HepG2 (cell line): ENCODE data around the gene GFOD1. TPM values are rescaled to one million over a fixed set of nuclear protein-coding genes. Genes with fewer than 3 reads are reported as not detected.

Source experiments
- ATAC-seq: fragments of 200-7000 bp; cut with Tn5 transposase; 3 replicates; pipeline ENCODE4 v1.9.1; 2020; ENCODE audit warnings: mild to moderate bottlenecking, moderate library complexity
- BruUV-seq: library from RNA; stranded (reverse); fragments of 400-500 nt; replicated peaks from 2 replicates; lab custom pipeline; 2021; lab: Mats Ljungman, UMichigan
- CTCF ChIA-PET: fragments of 300-600 bp; formaldehyde crosslinking; extraction: SDS; loops from one replicate; lab custom pipeline; 2021; ENCODE audit warnings: low total read pairs, inconsistent platforms, low intra/inter-chr PET ratio; lab: Yijun Ruan, JAX
- POLR2A ChIA-PET: fragments of 350-600 bp; sonication (Branson Sonifier 250); formaldehyde crosslinking; loops from one replicate; lab custom pipeline; 2020; ENCODE audit warnings: antibody characterized with exemption, inconsistent platforms; lab: Yijun Ruan, JAX
- DNase-seq: peaks from one replicate; pipeline ENCODE4 v3.0.0-alpha.2; 2015; ENCODE audit warnings: low spot score
- FAIRE-seq: peaks from 3 replicates; lab custom pipeline; 2011; peaks lifted over from hg19 to GRCh38; lab: Jason Lieb, UNC
- H2AFZ ChIP-seq: one replicate; pipeline ENCODE4 v1.6.1; 2011; ENCODE audit warnings: low read length, inconsistent platforms
- H3K27ac ChIP-seq: fragments of 300-600 bp; 3 replicates; pipeline ENCODE4 v1.8.0; 2011; ENCODE audit warnings: mixed run types, mild to moderate bottlenecking, mixed read lengths, low read length, inconsistent platforms; ENCODE audit not compliant: insufficient read depth; ENCODE audit errors: extremely low read length
- H3K27me3 ChIP-seq, 2 experiments: fragments of 200-600 bp in 1 of 2; 2 replicates in 1 of 2; 3 replicates in 1 of 2; pipeline versions ENCODE4 v1.6.0 to v1.8.0; 2011; ENCODE audit warnings: low read length in 2 of 2, mild to moderate bottlenecking in 2 of 2, moderate library complexity in 2 of 2, inconsistent platforms in 1 of 2; ENCODE audit not compliant: insufficient read depth in 2 of 2, control insufficient read depth in 1 of 2
- H3K36me3 ChIP-seq, 2 experiments: fragments of 200-600 bp in 1 of 2; replicated peaks in 1 of 2; 2 replicates in 1 of 2; 3 replicates in 1 of 2; pipeline versions ENCODE4 v1.5.1 to v1.8.0; 2011; ENCODE audit warnings: low read length in 2 of 2, inconsistent platforms in 1 of 2; ENCODE audit not compliant: insufficient read depth in 2 of 2, control insufficient read depth in 1 of 2
- H3K4me1 ChIP-seq: 2 replicates; pipeline ENCODE4 v1.5.1; 2012; ENCODE audit warnings: low read length, inconsistent platforms; ENCODE audit not compliant: insufficient read depth
- H3K4me2 ChIP-seq: 2 replicates; pipeline ENCODE4 v1.6.0; 2011; ENCODE audit warnings: low read depth, low read length, inconsistent platforms
- H3K4me3 ChIP-seq, 3 experiments: fragments of 200-600 bp in 1 of 3; sonication (generic), shearing (Covaris generic) in 1 of 3; replicated peaks in 1 of 3; 2 replicates each; pipeline ENCODE4 v1.5.1; 2011 to 2016; ENCODE audit warnings: low read length in 3 of 3, inconsistent platforms in 2 of 3, low read depth in 2 of 3, mild to moderate bottlenecking in 2 of 3, control low read depth in 1 of 3, mixed read lengths in 1 of 3; ENCODE audit not compliant: insufficient read depth in 1 of 3
- H3K79me2 ChIP-seq: one replicate; pipeline ENCODE4 v1.6.1; 2011; ENCODE audit warnings: low read length, inconsistent platforms; ENCODE audit not compliant: insufficient read depth
- H3K9ac ChIP-seq: 2 replicates; pipeline ENCODE4 v1.6.0; 2011; ENCODE audit warnings: mild to moderate bottlenecking, low read depth, low read length, inconsistent platforms; ENCODE audit not compliant: insufficient read depth
- H3K9me3 ChIP-seq: 2 replicates; pipeline ENCODE4 v1.5.1; 2012; ENCODE audit warnings: mild to moderate bottlenecking, low read length
- H4K20me1 ChIP-seq: 2 replicates; pipeline ENCODE4 v1.6.0; 2011; ENCODE audit warnings: inconsistent platforms, mild to moderate bottlenecking, low read length, moderate library complexity; ENCODE audit not compliant: insufficient read depth
- BHLHE40 ChIP-seq: IDR thresholded peaks from 2 replicates; pipeline ENCODE4 v1.6.1; 2011; ENCODE audit warnings: low read length, improper control_type of control experiment
- MYC ChIP-seq: sonication (generic); formaldehyde crosslinking; IDR thresholded peaks from 2 replicates; pipeline ENCODE4 v1.9.0; 2021; ENCODE audit warnings: missing genetic modification reagents, borderline replicate concordance
- SMARCC2 ChIP-seq: fragments of 450-650 bp; IDR thresholded peaks from 2 replicates; pipeline ENCODE4 v1.6.1; 2017; ENCODE audit warnings: antibody characterized with exemption, mild to moderate bottlenecking
- SP5 ChIP-seq: IDR thresholded peaks from 2 replicates; pipeline ENCODE4 v1.6.1; 2016; ENCODE audit warnings: low read depth, borderline replicate concordance
- WGBS: methylation state at CpG from one replicate; pipeline ENCODE4 v1.1.6; 2017; ENCODE audit warnings: low lambda C conversion rate; 5-methylcytosine and 5-hydroxymethylcytosine counted together
- in situ Hi-C: cut with HindIII; loops from 2 replicates; pipeline ENCODE4 v1.10.0; 2017; ENCODE audit warnings: low pct_unique_long_range_greater_than_20kb; ENCODE audit not compliant: extremely low pct_ligation_motif_present
- intact Hi-C: fragments of 100-400 bp; cut with micrococcal nuclease; formaldehyde crosslinking; loops from one replicate; pipeline ENCODE4 v1.10.0; 2022; ENCODE audit not compliant: unreplicated experiment
- polyA plus RNA-seq, 8 experiments: library from polyadenylated mRNA; depleted of rRNA in 3 of 8; stranded (reverse) in 7 of 8; unstranded in 1 of 8; fragments of >200 nt; fragmentation: Illumina TruSeq in 4 of 8; extraction: Trizol in 4 of 8; gene quantifications; 2 replicates each; pipeline versions ENCODE4 v1.2.1 to v1.2.3, GENCODE V29; 2011 to 2016; ENCODE audit warnings: low read depth in 4 of 8, missing spikeins in 1 of 8, mixed read lengths in 1 of 8; ENCODE audit not compliant: insufficient read depth in 1 of 8
- total RNA-seq, 5 experiments: library from RNA; depleted of rRNA; stranded (reverse); fragments of >200 nt; fragmentation: Illumina TruSeq; extraction: Trizol; gene quantifications; 2 replicates each; pipeline ENCODE4 v1.2.3, GENCODE V29; 2016; ENCODE audit warnings: low read depth in 1 of 5
- TF ChIP-seq, protein P1 (sequence below): IDR thresholded peaks from 2 replicates; pipeline ENCODE4 v1.6.1; 2018; ENCODE audit warnings: missing genetic modification reagents
- TF ChIP-seq, protein P2 (sequence below): sonication (generic); formaldehyde crosslinking; IDR thresholded peaks from 2 replicates; pipeline ENCODE4 v1.4.0; 2020; ENCODE audit warnings: missing genetic modification reagents, borderline replicate concordance
- TF ChIP-seq, protein P3 (sequence below): sonication (generic); formaldehyde crosslinking; IDR thresholded peaks from 2 replicates; pipeline ENCODE4 v1.4.0; 2020; ENCODE audit warnings: mild to moderate bottlenecking, missing genetic modification reagents
- TF ChIP-seq, protein P4 (sequence below): sonication (generic); formaldehyde crosslinking; IDR thresholded peaks from 2 replicates; pipeline ENCODE4 v1.9.0; 2021; ENCODE audit warnings: missing genetic modification reagents, mild to moderate bottlenecking, borderline replicate concordance

GFOD1 gene
- total and polyA plus RNA-seq, 2 of the 13 experiments (the other 11 are each of a cell fraction or from before 2014, with no cell fraction given) = 1.9 to 6.4 TPM

DNA sequence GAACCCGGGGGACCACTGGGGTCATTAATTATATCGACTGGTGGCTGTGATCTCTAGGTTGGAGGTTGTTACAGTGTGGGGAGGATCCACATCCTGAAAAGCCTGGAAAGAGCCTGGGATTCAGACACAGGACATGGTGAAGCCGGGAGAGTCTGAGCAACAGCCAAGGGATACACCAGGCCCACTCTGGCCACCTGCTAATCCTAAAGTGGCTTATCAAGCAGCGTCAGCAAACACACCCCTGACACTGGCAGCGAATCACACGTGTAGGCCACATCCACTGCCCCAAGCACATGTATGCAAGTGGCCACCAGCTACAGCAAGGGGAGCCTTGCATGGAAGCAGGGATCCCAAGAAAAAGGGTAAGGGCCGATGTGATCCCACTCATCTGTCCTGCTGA, 41.0 kb downstream of the GFOD1 start:
- no peaks in the 10 kb centered on the region for H3K9me3 ChIP-seq
- no peaks in the 10 kb centered on the region for H3K79me2 ChIP-seq
- H2AFZ ChIP-seq = no peak overlapping the region
- ATAC-seq = no peak
- intact Hi-C loops = no loop called here
- POLR2A ChIA-PET = no interaction called here
- WGBS = 96% methylated on average over 7 of the region's 7 CpGs
- TF ChIP-seq, protein P1, sequence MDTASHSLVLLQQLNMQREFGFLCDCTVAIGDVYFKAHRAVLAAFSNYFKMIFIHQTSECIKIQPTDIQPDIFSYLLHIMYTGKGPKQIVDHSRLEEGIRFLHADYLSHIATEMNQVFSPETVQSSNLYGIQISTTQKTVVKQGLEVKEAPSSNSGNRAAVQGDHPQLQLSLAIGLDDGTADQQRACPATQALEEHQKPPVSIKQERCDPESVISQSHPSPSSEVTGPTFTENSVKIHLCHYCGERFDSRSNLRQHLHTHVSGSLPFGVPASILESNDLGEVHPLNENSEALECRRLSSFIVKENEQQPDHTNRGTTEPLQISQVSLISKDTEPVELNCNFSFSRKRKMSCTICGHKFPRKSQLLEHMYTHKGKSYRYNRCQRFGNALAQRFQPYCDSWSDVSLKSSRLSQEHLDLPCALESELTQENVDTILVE (CRISPR knock-in tag) = no peak
- TF ChIP-seq SMARCC2 = no peak
- TF ChIP-seq MYC (CRISPR knock-in tag) = no peak
- TF ChIP-seq, protein P2, sequence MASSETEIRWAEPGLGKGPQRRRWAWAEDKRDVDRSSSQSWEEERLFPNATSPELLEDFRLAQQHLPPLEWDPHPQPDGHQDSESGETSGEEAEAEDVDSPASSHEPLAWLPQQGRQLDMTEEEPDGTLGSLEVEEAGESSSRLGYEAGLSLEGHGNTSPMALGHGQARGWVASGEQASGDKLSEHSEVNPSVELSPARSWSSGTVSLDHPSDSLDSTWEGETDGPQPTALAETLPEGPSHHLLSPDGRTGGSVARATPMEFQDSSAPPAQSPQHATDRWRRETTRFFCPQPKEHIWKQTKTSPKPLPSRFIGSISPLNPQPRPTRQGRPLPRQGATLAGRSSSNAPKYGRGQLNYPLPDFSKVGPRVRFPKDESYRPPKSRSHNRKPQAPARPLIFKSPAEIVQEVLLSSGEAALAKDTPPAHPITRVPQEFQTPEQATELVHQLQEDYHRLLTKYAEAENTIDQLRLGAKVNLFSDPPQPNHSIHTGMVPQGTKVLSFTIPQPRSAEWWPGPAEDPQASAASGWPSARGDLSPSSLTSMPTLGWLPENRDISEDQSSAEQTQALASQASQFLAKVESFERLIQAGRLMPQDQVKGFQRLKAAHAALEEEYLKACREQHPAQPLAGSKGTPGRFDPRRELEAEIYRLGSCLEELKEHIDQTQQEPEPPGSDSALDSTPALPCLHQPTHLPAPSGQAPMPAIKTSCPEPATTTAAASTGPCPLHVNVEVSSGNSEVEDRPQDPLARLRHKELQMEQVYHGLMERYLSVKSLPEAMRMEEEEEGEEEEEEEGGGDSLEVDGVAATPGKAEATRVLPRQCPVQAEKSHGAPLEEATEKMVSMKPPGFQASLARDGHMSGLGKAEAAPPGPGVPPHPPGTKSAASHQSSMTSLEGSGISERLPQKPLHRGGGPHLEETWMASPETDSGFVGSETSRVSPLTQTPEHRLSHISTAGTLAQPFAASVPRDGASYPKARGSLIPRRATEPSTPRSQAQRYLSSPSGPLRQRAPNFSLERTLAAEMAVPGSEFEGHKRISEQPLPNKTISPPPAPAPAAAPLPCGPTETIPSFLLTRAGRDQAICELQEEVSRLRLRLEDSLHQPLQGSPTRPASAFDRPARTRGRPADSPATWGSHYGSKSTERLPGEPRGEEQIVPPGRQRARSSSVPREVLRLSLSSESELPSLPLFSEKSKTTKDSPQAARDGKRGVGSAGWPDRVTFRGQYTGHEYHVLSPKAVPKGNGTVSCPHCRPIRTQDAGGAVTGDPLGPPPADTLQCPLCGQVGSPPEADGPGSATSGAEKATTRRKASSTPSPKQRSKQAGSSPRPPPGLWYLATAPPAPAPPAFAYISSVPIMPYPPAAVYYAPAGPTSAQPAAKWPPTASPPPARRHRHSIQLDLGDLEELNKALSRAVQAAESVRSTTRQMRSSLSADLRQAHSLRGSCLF (CRISPR knock-in tag) = no peak
- TF ChIP-seq, protein P3, sequence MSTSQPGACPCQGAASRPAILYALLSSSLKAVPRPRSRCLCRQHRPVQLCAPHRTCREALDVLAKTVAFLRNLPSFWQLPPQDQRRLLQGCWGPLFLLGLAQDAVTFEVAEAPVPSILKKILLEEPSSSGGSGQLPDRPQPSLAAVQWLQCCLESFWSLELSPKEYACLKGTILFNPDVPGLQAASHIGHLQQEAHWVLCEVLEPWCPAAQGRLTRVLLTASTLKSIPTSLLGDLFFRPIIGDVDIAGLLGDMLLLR (CRISPR knock-in tag) = no peak
- no peak for TF ChIP-seq BHLHE40
- TF ChIP-seq SP5 (CRISPR knock-in tag) = no peak
- TF ChIP-seq, protein P4, sequence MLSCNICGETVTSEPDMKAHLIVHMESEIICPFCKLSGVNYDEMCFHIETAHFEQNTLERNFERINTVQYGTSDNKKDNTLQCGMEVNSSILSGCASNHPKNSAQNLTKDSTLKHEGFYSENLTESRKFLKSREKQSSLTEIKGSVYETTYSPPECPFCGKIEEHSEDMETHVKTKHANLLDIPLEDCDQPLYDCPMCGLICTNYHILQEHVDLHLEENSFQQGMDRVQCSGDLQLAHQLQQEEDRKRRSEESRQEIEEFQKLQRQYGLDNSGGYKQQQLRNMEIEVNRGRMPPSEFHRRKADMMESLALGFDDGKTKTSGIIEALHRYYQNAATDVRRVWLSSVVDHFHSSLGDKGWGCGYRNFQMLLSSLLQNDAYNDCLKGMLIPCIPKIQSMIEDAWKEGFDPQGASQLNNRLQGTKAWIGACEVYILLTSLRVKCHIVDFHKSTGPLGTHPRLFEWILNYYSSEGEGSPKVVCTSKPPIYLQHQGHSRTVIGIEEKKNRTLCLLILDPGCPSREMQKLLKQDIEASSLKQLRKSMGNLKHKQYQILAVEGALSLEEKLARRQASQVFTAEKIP (CRISPR knock-in tag) = no peak
- TF ChIP-seq, all 625 proteins: peak for 0
- H3K4me3 ChIP-seq = no peak overlapping the region
- no peaks in the 10 kb centered on the region for H3K27me3 ChIP-seq
- CTCF ChIA-PET = no interaction called here
- in situ Hi-C loops = no loop called here
- H3K36me3 ChIP-seq = peaks cover 0 to 5% of the 10 kb centered on the region in 2 experiments; a peak in 1 of 5 replicates
- H3K27ac ChIP-seq = no peak overlapping the region
- no TSS peak for BruUV-seq
- no peaks in the 10 kb centered on the region for H4K20me1 ChIP-seq
- H3K4me1 ChIP-seq = peaks cover 7% of the 10 kb centered on the region; the same call in 1 of the 2 replicates
- no peak overlapping the region for H3K9ac ChIP-seq
- H3K4me2 ChIP-seq = no peak overlapping the region
- FAIRE-seq (no peak), DNase-seq (no peak)
